Peyer's patch (tissue), 4 donors: Measurements from ENCODE around the gene TOMM7.

Experiments used
- POLR2A ChIP-seq, 2 donors: fragments of 450-650 bp; IDR thresholded peaks; one replicate each; pipeline ENCODE4 v1.5.1; 2017; ENCODE audit warnings: antibody characterized with exemption in 2 of 2, mild to moderate bottlenecking in 2 of 2, moderate library complexity in 2 of 2
- TF ChIP-seq, protein P1 (sequence below), 6 experiments: fragments of 450-650 bp in 4 of 6; fragments of 200-600 bp in 2 of 6; sonication (generic) in 1 of 6; IDR thresholded peaks; one replicate each; pipeline ENCODE4 v1.5.1; 2017 to 2019; ENCODE audit warnings: antibody characterized with exemption in 6 of 6, mild to moderate bottlenecking in 3 of 6, moderate library complexity in 1 of 6

GRCh38 chr7:22791204-22792158 lies 31.2 kb downstream of the TOMM7 start:
- TF ChIP-seq, protein P1, sequence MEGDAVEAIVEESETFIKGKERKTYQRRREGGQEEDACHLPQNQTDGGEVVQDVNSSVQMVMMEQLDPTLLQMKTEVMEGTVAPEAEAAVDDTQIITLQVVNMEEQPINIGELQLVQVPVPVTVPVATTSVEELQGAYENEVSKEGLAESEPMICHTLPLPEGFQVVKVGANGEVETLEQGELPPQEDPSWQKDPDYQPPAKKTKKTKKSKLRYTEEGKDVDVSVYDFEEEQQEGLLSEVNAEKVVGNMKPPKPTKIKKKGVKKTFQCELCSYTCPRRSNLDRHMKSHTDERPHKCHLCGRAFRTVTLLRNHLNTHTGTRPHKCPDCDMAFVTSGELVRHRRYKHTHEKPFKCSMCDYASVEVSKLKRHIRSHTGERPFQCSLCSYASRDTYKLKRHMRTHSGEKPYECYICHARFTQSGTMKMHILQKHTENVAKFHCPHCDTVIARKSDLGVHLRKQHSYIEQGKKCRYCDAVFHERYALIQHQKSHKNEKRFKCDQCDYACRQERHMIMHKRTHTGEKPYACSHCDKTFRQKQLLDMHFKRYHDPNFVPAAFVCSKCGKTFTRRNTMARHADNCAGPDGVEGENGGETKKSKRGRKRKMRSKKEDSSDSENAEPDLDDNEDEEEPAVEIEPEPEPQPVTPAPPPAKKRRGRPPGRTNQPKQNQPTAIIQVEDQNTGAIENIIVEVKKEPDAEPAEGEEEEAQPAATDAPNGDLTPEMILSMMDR (IDR thresholded peaks at IDR 0.05), result no peak
- TF ChIP-seq POLR2A (IDR thresholded peaks at IDR 0.05), result no peak
